Calu3 (cell line): ENCODE data around the gene HNRNPL. TPM values are rescaled to one million over a fixed set of nuclear protein-coding genes. Genes with fewer than 3 reads are reported as not detected.
A peak's percentile ranks its signal among the peaks of the same experiment; 100 is the strongest.

Source experiments
- BruUV-seq: library from RNA; stranded (reverse); fragments of 400-500 nt; replicated peaks from 2 replicates; lab custom pipeline; 2021; lab: Mats Ljungman, UMichigan
- CTCF ChIA-PET: fragments of 300-600 bp; sonication (Branson Sonifier 250); formaldehyde crosslinking; loops from one replicate; lab custom pipeline; 2022; ENCODE audit warnings: antibody characterized with exemption; lab: Charles Lee
- DNase-seq: peaks from one replicate; pipeline ENCODE4 v3.0.0; 2022
- H3K27ac Mint-ChIP-seq: one replicate; pipeline ENCODE4 v1.8.0; 2022; ENCODE audit warnings: mixed read lengths; ENCODE audit not compliant: unreplicated experiment
- H3K27me3 Mint-ChIP-seq: one replicate; pipeline ENCODE4 v1.8.0; 2022; ENCODE audit warnings: mixed read lengths; ENCODE audit not compliant: unreplicated experiment
- H3K36me3 Mint-ChIP-seq: one replicate; pipeline ENCODE4 v1.8.0; 2022; ENCODE audit warnings: mild to moderate bottlenecking, moderate library complexity, mixed read lengths; ENCODE audit not compliant: insufficient read depth, unreplicated experiment
- H3K4me1 Mint-ChIP-seq: one replicate; pipeline ENCODE4 v1.8.0; 2022; ENCODE audit warnings: mild to moderate bottlenecking, low read depth, mixed read lengths; ENCODE audit not compliant: unreplicated experiment
- H3K4me3 Mint-ChIP-seq: one replicate; pipeline ENCODE4 v1.8.0; 2022; ENCODE audit warnings: mild to moderate bottlenecking, low read depth, moderate library complexity, mixed read lengths; ENCODE audit not compliant: unreplicated experiment
- H3K9me3 Mint-ChIP-seq: one replicate; pipeline ENCODE4 v1.8.0; 2022; ENCODE audit warnings: low read depth, mixed read lengths; ENCODE audit not compliant: unreplicated experiment
- intact Hi-C: fragments of 100-400 bp; cut with micrococcal nuclease; formaldehyde crosslinking; loops from one replicate; pipeline ENCODE4 v1.10.0; 2022; ENCODE audit not compliant: unreplicated experiment
- total RNA-seq: library from RNA; stranded (reverse); gene quantifications from 2 replicates; pipeline ENCODE4 v1.2.3, GENCODE V29; 2022
- TF ChIP-seq, protein P1 (sequence below): fragments of 200-600 bp; IDR thresholded peaks from one replicate; pipeline ENCODE4 v1.8.0; 2022; ENCODE audit warnings: antibody characterized with exemption; ENCODE audit not compliant: unreplicated experiment

HNRNPL gene
- total RNA-seq, 1 experiment from 2014 or later: 408 TPM

DNA sequence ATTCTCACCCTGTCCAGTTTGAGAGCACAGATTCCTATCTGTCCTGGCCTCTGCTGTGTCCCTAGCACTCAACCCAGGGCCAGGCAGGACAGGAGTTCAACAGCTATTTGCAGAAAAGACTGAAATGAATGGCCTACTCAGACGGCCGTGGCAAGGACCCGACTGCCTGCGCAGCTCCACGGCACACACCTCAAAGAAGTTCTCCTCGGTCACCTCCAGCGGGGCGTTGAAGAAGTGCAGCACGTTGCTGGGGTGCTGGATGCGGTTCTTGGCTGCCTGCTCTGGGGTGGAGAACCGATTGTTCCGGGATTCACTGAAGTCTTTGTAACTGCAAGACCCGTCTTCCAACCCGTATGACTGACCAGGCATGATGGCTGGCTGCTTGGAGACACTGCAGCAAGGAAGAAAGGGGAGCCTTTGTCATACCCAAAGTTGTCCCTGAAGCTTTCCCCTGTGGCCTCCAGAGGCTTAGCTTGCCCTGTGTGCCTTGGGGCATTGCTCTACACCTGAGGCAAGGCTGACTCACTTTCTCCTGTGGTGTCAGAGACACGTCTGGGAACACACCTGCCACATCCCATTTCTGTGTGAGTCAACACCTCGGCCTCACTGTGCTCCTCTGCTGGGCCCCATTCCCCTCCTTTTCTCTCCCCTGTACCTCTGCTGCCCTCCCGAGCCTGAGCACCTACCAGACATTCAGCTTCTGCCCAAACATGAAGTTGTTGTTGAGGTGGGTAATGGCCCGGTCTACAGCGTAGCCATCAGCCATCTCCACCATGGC lies 11.4 kb downstream of the HNRNPL start:
- peaks cover 98% of the 10 kb centered on the region for H3K36me3 Mint-ChIP-seq
- BruUV-seq: no TSS peak
- H3K4me3 Mint-ChIP-seq: peak overlapping the region; percentile 36
- no peaks in the 10 kb centered on the region for H3K9me3 Mint-ChIP-seq
- intact Hi-C loops: no loop called here
- H3K27ac Mint-ChIP-seq: peak overlapping the region; percentile 92
- peaks cover 34% of the 10 kb centered on the region for H3K4me1 Mint-ChIP-seq
- CTCF ChIA-PET: interaction anchor here (1.1 to 1.3 kb wide), 2 partner anchors 39 to 92 kb away, joined by 3 to 4 read pairs; partner anchors contain the start of genes MRPS12 and SARS2
- DNase-seq: peak; percentile 62
- TF ChIP-seq, protein P1, sequence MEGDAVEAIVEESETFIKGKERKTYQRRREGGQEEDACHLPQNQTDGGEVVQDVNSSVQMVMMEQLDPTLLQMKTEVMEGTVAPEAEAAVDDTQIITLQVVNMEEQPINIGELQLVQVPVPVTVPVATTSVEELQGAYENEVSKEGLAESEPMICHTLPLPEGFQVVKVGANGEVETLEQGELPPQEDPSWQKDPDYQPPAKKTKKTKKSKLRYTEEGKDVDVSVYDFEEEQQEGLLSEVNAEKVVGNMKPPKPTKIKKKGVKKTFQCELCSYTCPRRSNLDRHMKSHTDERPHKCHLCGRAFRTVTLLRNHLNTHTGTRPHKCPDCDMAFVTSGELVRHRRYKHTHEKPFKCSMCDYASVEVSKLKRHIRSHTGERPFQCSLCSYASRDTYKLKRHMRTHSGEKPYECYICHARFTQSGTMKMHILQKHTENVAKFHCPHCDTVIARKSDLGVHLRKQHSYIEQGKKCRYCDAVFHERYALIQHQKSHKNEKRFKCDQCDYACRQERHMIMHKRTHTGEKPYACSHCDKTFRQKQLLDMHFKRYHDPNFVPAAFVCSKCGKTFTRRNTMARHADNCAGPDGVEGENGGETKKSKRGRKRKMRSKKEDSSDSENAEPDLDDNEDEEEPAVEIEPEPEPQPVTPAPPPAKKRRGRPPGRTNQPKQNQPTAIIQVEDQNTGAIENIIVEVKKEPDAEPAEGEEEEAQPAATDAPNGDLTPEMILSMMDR: no peak
- H3K27me3 Mint-ChIP-seq: no peaks in the 10 kb centered on the region

DNA sequence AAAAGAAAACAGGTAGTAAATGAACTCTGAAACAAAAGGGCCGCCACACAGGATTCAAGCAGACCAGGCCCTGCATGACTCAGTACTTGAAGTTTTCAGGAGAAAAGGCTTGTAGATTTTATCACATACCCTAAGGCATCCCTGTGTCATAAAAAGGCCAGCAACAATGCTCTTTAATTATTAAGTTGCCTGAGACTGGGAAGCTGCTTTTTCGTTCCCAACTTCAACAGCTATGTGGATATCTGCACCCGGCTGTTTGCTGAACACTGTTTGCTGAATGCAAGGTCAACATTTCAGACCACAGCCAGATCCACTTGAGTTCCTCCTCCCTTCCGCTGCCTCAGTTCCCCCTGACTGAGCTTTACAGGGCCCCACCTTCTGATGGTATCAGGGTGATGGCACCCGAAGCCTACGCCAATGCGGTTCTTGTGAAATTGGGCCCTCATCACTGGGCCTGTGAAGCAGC lies 12.1 kb downstream of the HNRNPL start:
- Mint-ChIP-seq H3K4me3 (no peak overlapping the region), H3K36me3 (peaks cover 98% of the 10 kb centered on the region), H3K9me3 (no peaks in the 10 kb centered on the region), H3K27me3 (no peaks in the 10 kb centered on the region), H3K27ac (peak overlapping the region; percentile 62), H3K4me1 (peaks cover 33% of the 10 kb centered on the region)
- no peak for DNase-seq
- CTCF ChIA-PET: no interaction called here
- intact Hi-C loops: no loop called here
- no TSS peak for BruUV-seq
- TF ChIP-seq, protein P1: no peak

DNA sequence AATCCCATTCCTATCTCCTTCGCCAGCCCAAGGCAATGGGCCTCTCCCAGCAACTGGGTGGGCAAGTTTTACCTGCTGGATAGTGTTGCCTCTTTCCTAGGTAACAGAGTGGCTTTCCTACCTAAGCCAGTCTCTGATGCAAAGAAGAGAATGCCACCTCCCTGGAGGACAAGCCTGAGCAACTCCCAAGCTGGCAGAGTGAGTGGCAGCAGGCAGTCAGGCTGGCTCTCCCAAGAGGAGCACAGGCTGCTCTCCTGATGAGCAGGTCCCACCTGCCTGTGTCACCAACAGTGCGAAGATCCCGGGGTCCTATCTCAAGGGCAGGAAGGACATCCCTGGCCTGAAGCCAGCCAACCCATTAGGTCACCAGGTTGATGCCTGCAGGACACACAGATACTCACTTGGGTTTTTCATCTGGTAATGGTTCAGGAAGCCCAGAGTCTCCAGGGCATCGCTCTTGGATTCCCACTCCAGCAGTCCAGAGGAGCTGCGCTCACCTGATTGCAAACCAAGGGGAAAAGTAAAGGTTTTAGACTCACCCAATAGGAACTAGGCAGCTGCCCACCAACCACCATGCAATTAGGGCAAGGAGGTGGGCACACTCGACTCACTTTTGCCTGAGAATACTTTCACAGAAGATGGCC lies 12.7 kb downstream of the HNRNPL start:
- Mint-ChIP-seq H3K4me3 (no peak overlapping the region), H3K27ac (peak overlapping the region; percentile 62), H3K4me1 (peaks cover 32% of the 10 kb centered on the region), H3K36me3 (peaks cover 98% of the 10 kb centered on the region), H3K9me3 (no peaks in the 10 kb centered on the region), H3K27me3 (no peaks in the 10 kb centered on the region)
- no peak for DNase-seq
- TF ChIP-seq, protein P1: no peak
- no TSS peak for BruUV-seq
- CTCF ChIA-PET: no interaction called here
- intact Hi-C loops: no loop called here

DNA sequence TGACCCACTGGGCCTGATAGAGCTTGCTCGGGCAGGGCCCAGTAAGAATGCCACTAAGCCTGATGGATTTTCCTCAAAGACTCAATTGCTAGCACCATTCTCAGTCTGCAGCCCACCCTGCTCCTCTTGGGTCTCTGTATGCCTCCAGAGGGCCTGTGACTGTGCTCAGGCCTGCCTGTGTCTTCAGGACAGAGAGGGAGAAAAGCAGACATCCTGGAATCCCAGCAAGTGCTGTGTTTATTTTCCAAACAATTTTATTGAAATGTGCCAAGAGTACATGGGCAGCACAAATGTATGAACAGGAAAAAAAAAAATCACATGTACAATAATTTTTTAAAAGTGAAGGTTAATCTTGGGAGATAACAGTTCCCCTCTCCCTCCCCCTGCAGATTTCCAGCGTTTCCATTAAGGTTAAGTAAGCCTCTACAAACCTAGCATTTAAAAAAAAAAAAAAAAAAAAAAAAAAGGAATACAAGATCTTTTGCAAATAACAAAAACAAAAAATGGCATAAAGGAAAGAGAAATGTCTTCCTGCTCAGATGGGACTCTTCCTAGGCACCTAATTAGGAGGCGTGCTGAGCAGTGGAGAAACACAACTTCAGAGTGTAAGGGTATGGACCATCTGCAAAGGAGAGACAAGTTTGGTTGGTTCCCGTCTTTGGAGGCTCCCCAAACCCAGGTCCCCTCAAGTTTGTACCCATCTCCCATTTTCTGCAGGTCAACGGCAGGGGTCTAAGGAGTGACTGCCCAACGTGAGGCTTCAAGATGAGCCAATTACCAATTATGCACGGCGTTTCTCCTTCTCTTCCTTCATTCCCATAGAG lies 13.4 kb downstream of the HNRNPL start:
- TF ChIP-seq, protein P1: no peak
- Mint-ChIP-seq H3K36me3 (peaks cover 98% of the 10 kb centered on the region), H3K27ac (peak overlapping the region; percentile 62), H3K4me1 (peaks cover 36% of the 10 kb centered on the region), H3K27me3 (no peaks in the 10 kb centered on the region), H3K4me3 (no peak overlapping the region), H3K9me3 (no peaks in the 10 kb centered on the region)
- CTCF ChIA-PET: interaction anchor here (0.6 kb wide), 1 partner anchor 78 kb away, joined by 5 read pairs; no protein-coding TSS in a partner anchor
- BruUV-seq: no TSS peak
- no peak for DNase-seq
- intact Hi-C loops: no loop called here
